Measurements from ENCODE around the gene AMBP. TPM values are rescaled to one million over a fixed set of nuclear protein-coding genes. Genes with fewer than 3 reads are reported as not detected.

Gene AMBP
- total RNA-seq, 2 donors from 2014 or later, result 0.68 to 2.9 TPM

DNA sequence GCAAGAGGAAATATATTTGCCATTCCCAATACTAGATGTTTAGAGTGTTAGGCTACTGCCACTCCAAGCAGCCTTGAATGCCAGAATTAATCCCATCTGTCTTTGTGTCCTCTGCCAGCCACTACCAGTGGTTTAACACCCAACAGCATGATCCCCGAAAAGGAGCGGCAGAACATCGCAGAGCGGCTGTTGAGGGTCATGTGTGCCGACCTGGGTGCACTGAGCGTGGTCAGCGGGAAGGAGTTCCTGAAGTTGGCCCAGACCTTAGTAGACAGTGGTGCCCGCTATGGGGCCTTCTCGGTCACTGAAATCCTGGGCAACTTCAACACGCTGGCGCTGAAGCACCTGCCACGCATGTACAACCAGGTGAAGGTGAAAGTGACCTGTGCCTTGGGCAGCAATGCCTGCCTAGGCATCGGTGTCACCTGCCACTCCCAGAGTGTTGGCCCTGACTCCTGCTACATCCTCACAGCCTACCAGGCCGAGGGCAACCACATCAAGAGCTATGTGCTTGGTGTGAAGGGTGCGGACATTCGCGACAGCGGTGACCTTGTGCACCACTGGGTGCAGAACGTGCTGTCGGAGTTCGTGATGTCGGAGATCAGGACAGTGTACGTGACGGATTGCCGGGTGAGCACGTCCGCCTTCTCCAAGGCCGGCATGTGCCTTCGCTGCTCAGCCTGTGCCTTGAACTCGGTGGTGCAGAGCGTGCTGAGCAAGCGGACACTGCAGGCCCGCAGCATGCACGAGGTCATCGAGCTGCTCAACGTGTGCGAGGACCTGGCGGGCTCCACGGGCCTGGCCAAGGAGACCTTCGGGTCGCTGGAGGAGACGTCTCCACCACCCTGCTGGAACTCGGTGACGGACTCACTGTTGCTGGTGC, 29.3 kb downstream of the AMBP start:
- no peak overlapping the region for H3K27ac Mint-ChIP-seq
- no peak overlapping the region for H3K27ac ChIP-seq (ENCODE audit: low read depth, low read length)
- no peak overlapping the region for H3K4me3 Mint-ChIP-seq
- H3K9ac ChIP-seq (ENCODE audit: extremely low read depth, low read length, poor library complexity, severe bottlenecking), result no peak overlapping the region
- peaks cover 39% of the 10 kb centered on the region for H3K36me3 ChIP-seq (ENCODE audit: control insufficient read depth, insufficient read depth, low read length)
- H3K27me3 ChIP-seq (ENCODE audit: control insufficient read depth, insufficient read depth, low read length, poor library complexity, severe bottlenecking), result no peaks in the 10 kb centered on the region
- DNase-seq, result peak; percentile 29
- 94 to 95% methylated on average over 43 to 44 of the region's 44 CpGs for WGBS, 2 experiments (ENCODE audit: insufficient coverage in 1 of 2, insufficient read length in 1 of 2)
- TF ChIP-seq, protein P1, sequence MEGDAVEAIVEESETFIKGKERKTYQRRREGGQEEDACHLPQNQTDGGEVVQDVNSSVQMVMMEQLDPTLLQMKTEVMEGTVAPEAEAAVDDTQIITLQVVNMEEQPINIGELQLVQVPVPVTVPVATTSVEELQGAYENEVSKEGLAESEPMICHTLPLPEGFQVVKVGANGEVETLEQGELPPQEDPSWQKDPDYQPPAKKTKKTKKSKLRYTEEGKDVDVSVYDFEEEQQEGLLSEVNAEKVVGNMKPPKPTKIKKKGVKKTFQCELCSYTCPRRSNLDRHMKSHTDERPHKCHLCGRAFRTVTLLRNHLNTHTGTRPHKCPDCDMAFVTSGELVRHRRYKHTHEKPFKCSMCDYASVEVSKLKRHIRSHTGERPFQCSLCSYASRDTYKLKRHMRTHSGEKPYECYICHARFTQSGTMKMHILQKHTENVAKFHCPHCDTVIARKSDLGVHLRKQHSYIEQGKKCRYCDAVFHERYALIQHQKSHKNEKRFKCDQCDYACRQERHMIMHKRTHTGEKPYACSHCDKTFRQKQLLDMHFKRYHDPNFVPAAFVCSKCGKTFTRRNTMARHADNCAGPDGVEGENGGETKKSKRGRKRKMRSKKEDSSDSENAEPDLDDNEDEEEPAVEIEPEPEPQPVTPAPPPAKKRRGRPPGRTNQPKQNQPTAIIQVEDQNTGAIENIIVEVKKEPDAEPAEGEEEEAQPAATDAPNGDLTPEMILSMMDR (conservative IDR thresholded peaks at IDR 0.05), result no peak
- H3K9me3 ChIP-seq (ENCODE audit: control insufficient read depth, low read length), result no peaks in the 10 kb centered on the region
- H3K4me3 ChIP-seq (ENCODE audit: low read length), result no peak overlapping the region
- peaks cover 3% of the 10 kb centered on the region for H3K4me1 Mint-ChIP-seq
- no peaks in the 10 kb centered on the region for H3K27me3 Mint-ChIP-seq (ENCODE audit: insufficient read depth)
- H3K4me1 ChIP-seq (ENCODE audit: control insufficient read depth, insufficient read depth, low read length), result no peaks in the 10 kb centered on the region
- peaks cover 42% of the 10 kb centered on the region for H3K36me3 Mint-ChIP-seq (ENCODE audit: low read depth)
- no peaks in the 10 kb centered on the region for H3K9me3 Mint-ChIP-seq

DNA sequence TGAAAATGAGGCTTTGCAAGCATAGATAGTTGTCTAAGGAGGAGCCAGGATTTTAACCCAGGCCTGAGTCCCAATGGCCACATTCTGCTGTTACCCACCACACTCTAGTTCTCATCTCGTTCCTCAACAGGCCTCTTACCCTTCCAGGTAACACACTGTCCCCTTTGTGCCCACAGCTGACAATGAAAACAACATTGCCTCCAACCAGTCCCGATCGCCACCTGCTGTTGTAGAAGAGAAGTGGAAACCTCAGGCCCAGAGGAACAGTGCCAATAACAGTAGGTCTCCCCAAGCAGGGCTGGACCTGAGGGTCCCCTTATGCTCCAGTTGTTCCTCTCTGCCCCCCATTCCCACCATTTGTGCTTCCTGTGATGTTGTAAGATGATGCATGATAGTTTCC, 30.4 kb downstream of the AMBP start:
- no peak overlapping the region for H3K27ac Mint-ChIP-seq
- no peak overlapping the region for H3K4me3 Mint-ChIP-seq
- TF ChIP-seq, protein P1 (conservative IDR thresholded peaks at IDR 0.05), result peak; percentile 71
- no peaks in the 10 kb centered on the region for H3K27me3 ChIP-seq (ENCODE audit: control insufficient read depth, insufficient read depth, low read length, poor library complexity, severe bottlenecking)
- H3K36me3 Mint-ChIP-seq (ENCODE audit: low read depth), result peaks cover 48% of the 10 kb centered on the region
- peaks cover 3% of the 10 kb centered on the region for H3K4me1 Mint-ChIP-seq
- DNase-seq, result peak; percentile 67
- H3K27me3 Mint-ChIP-seq (ENCODE audit: insufficient read depth), result no peaks in the 10 kb centered on the region
- H3K4me1 ChIP-seq (ENCODE audit: control insufficient read depth, insufficient read depth, low read length), result no peaks in the 10 kb centered on the region
- H3K4me3 ChIP-seq (ENCODE audit: low read length), result no peak overlapping the region
- H3K9ac ChIP-seq (ENCODE audit: extremely low read depth, low read length, poor library complexity, severe bottlenecking), result no peak overlapping the region
- H3K27ac ChIP-seq (ENCODE audit: low read depth, low read length), result no peak overlapping the region
- no peaks in the 10 kb centered on the region for H3K9me3 Mint-ChIP-seq
- peaks cover 48% of the 10 kb centered on the region for H3K36me3 ChIP-seq (ENCODE audit: control insufficient read depth, insufficient read depth, low read length)
- H3K9me3 ChIP-seq (ENCODE audit: control insufficient read depth, low read length), result no peaks in the 10 kb centered on the region
- WGBS, 2 experiments (ENCODE audit: insufficient coverage in 1 of 2, insufficient read length in 1 of 2), result 71 to 72% methylated on average over 3 of the region's 3 CpGs

GRCh38 chr9:114046875-114047274, 31.2 kb downstream of the AMBP start:
- H3K36me3 Mint-ChIP-seq (ENCODE audit: low read depth), result peaks cover 45% of the 10 kb centered on the region
- no peak overlapping the region for H3K27ac Mint-ChIP-seq
- 89 to 100% methylated on average over 1 of the region's 1 CpG for WGBS, 2 experiments (ENCODE audit: insufficient coverage in 1 of 2, insufficient read length in 1 of 2)
- no peaks in the 10 kb centered on the region for H3K4me1 ChIP-seq (ENCODE audit: control insufficient read depth, insufficient read depth, low read length)
- H3K9me3 Mint-ChIP-seq, result no peaks in the 10 kb centered on the region
- DNase-seq, result no peak
- no peaks in the 10 kb centered on the region for H3K27me3 Mint-ChIP-seq (ENCODE audit: insufficient read depth)
- H3K9ac ChIP-seq (ENCODE audit: extremely low read depth, low read length, poor library complexity, severe bottlenecking), result no peak overlapping the region
- TF ChIP-seq, protein P1 (conservative IDR thresholded peaks at IDR 0.05), result no peak
- H3K9me3 ChIP-seq (ENCODE audit: control insufficient read depth, low read length), result no peaks in the 10 kb centered on the region
- H3K36me3 ChIP-seq (ENCODE audit: control insufficient read depth, insufficient read depth, low read length), result peaks cover 48% of the 10 kb centered on the region
- H3K4me3 ChIP-seq (ENCODE audit: low read length), result no peak overlapping the region
- no peaks in the 10 kb centered on the region for H3K27me3 ChIP-seq (ENCODE audit: control insufficient read depth, insufficient read depth, low read length, poor library complexity, severe bottlenecking)
- H3K4me3 Mint-ChIP-seq, result no peak overlapping the region
- no peak overlapping the region for H3K27ac ChIP-seq (ENCODE audit: low read depth, low read length)
- peaks cover 3% of the 10 kb centered on the region for H3K4me1 Mint-ChIP-seq
